Panc1 (cell line): ENCODE data around the gene SLC25A42. TPM values are rescaled to one million over a fixed set of nuclear protein-coding genes. Genes with fewer than 3 reads are reported as not detected.

Experiments used
- ATAC-seq: fragments of 200-7000 bp; cut with Tn5 transposase; 2 replicates; pipeline ENCODE4 v1.9.1; 2020; ENCODE audit warnings: mild to moderate bottlenecking, moderate library complexity
- BruUV-seq: library from RNA; stranded (reverse); fragments of 400-500 nt; replicated peaks from 2 replicates; lab custom pipeline; 2021; lab: Mats Ljungman, UMichigan
- CTCF ChIA-PET: fragments of 300-600 bp; sonication (Branson Sonifier 250); formaldehyde crosslinking; loops from one replicate; lab custom pipeline; 2022; ENCODE audit warnings: antibody characterized with exemption; lab: Charles Lee
- POLR2A ChIA-PET: fragments of 300-600 bp; sonication (Branson Sonifier 250); formaldehyde crosslinking; loops from one replicate; lab custom pipeline; 2022; ENCODE audit warnings: antibody characterized with exemption; lab: Charles Lee
- DNase-seq: peaks from one replicate; pipeline ENCODE4 v3.0.0-alpha.2; 2010; ENCODE audit warnings: low read depth, low spot score
- H3K27ac ChIP-seq: 2 replicates; pipeline ENCODE4 v1.5.1; 2011; ENCODE audit warnings: mild to moderate bottlenecking, low read length, inconsistent platforms
- H3K27me3 ChIP-seq: fragments of 200-500 bp; sonication (Bioruptor generic); 2 replicates; pipeline ENCODE4 v1.6.0; 2014; ENCODE audit warnings: low read length, inconsistent platforms; ENCODE audit not compliant: control insufficient read depth, insufficient read depth
- H3K36me3 ChIP-seq: fragments of 200-500 bp; sonication (Bioruptor generic); 2 replicates; pipeline ENCODE4 v1.5.1; 2014; ENCODE audit warnings: inconsistent platforms, mild to moderate bottlenecking, low read length, moderate library complexity; ENCODE audit not compliant: control insufficient read depth, insufficient read depth
- H3K4me1 ChIP-seq: 2 replicates; pipeline ENCODE4 v1.5.1; 2011; ENCODE audit warnings: inconsistent platforms, mild to moderate bottlenecking, low read length, moderate library complexity; ENCODE audit not compliant: control insufficient read depth, insufficient read depth
- H3K4me3 ChIP-seq, 2 experiments: 2 replicates each; pipeline ENCODE4 v1.5.1; 2011 to 2012; ENCODE audit warnings: low read depth in 2 of 2, low read length in 2 of 2, mild to moderate bottlenecking in 2 of 2, inconsistent platforms in 1 of 2, moderate library complexity in 1 of 2
- H3K9me3 ChIP-seq: fragments of 200-500 bp; sonication (Bioruptor generic); 2 replicates; pipeline ENCODE4 v1.5.1; 2014; ENCODE audit warnings: low read depth, mild to moderate bottlenecking, inconsistent platforms, low read length, moderate library complexity; ENCODE audit not compliant: control insufficient read depth, insufficient read depth
- CTCF ChIP-seq: fragments of 450-650 bp; IDR thresholded peaks from 2 replicates; pipeline ENCODE4 v1.5.1; 2017; ENCODE audit warnings: mild to moderate bottlenecking
- POLR2AphosphoS5 ChIP-seq: IDR thresholded peaks from 2 replicates; pipeline ENCODE4 v1.6.1; 2012; ENCODE audit warnings: mild to moderate bottlenecking, low read depth, low read length, moderate library complexity
- REST ChIP-seq, 2 experiments: IDR thresholded peaks; 2 replicates each; pipeline ENCODE4 v1.6.1; 2011 to 2012; ENCODE audit warnings: low read depth in 2 of 2, control low read depth in 1 of 2, low read length in 1 of 2, mild to moderate bottlenecking in 1 of 2, moderate library complexity in 1 of 2; ENCODE audit not compliant: insufficient read depth in 1 of 2
- SIN3A ChIP-seq: IDR thresholded peaks from 2 replicates; pipeline ENCODE4 v1.6.1; 2012; ENCODE audit warnings: low read depth, mild to moderate bottlenecking, low read length, moderate library complexity, borderline replicate concordance; ENCODE audit not compliant: insufficient read depth
- TCF7L2 ChIP-seq: IDR thresholded peaks from 2 replicates; pipeline ENCODE4 v1.6.1; 2011; ENCODE audit warnings: mild to moderate bottlenecking, low read depth, low read length, inconsistent platforms
- in situ Hi-C: cut with HindIII; loops from 2 replicates; pipeline ENCODE4 v1.10.0; 2016; ENCODE audit warnings: low sequenced_read_pairs, low pct_unique_long_range_greater_than_20kb
- intact Hi-C: fragments of 100-400 bp; cut with micrococcal nuclease; formaldehyde crosslinking; loops from one replicate; pipeline ENCODE4 v1.10.0; 2022; ENCODE audit not compliant: unreplicated experiment
- total RNA-seq: library from RNA; stranded (reverse); gene quantifications from one replicate; pipeline ENCODE4 v1.2.1, GENCODE V29; 2021; ENCODE audit not compliant: unreplicated experiment

Gene SLC25A42
- total RNA-seq, 1 experiment from 2014 or later, result 2.6 TPM

GRCh38 chr19:19157808-19158207 lies 94.0 kb downstream of the SLC25A42 start:
- in situ Hi-C loops (no loop called here), intact Hi-C loops (no loop called here)
- no peaks in the 10 kb centered on the region for H3K4me1 ChIP-seq
- no TSS peak for BruUV-seq
- no peaks in the 10 kb centered on the region for H3K27me3 ChIP-seq
- no peaks in the 10 kb centered on the region for H3K9me3 ChIP-seq
- DNase-seq, result no peak
- no peak overlapping the region for H3K27ac ChIP-seq
- H3K36me3 ChIP-seq, result no peaks in the 10 kb centered on the region
- CTCF ChIA-PET, result no interaction called here
- TF ChIP-seq REST (IDR thresholded peaks at IDR 0.05; ENCODE audit: insufficient read depth in 1 of 2, low read depth in 2 of 2, low read length in 1 of 2) (no peak), CTCF (no peak), TCF7L2 (no peak)
- POLR2A ChIA-PET, result no interaction called here
- ATAC-seq, result no peak
- H3K4me3 ChIP-seq, result no peak overlapping the region

GRCh38 chr19:19159534-19159933 lies 95.7 kb downstream of the SLC25A42 start:
- ATAC-seq, result no peak
- Histone ChIP-seq H3K9me3 (no peaks in the 10 kb centered on the region), H3K4me3 (no peak overlapping the region), H3K36me3 (no peaks in the 10 kb centered on the region), H3K4me1 (no peaks in the 10 kb centered on the region), H3K27me3 (no peaks in the 10 kb centered on the region), H3K27ac (no peak overlapping the region)
- no peak for DNase-seq
- CTCF ChIA-PET, result no interaction called here
- intact Hi-C loops, result no loop called here
- in situ Hi-C loops, result no loop called here
- no peak for TF ChIP-seq POLR2AphosphoS5
- TF ChIP-seq TCF7L2, result no peak
- TF ChIP-seq SIN3A, result no peak
- POLR2A ChIA-PET, result no interaction called here
- BruUV-seq, result no TSS peak

- in situ Hi-C loops, result no loop called here
- Histone ChIP-seq H3K9me3 (no peaks in the 10 kb centered on the region), H3K27ac (no peak overlapping the region), H3K36me3 (no peaks in the 10 kb centered on the region), H3K27me3 (no peaks in the 10 kb centered on the region), H3K4me1 (no peaks in the 10 kb centered on the region), H3K4me3 (no peak overlapping the region)
- no peak for TF ChIP-seq POLR2AphosphoS5
- TF ChIP-seq SIN3A, result no peak
- no peak for TF ChIP-seq CTCF
- no peak for TF ChIP-seq TCF7L2
- no peak for TF ChIP-seq REST (IDR thresholded peaks at IDR 0.05; ENCODE audit: insufficient read depth in 1 of 2, low read depth in 2 of 2, low read length in 1 of 2)
- BruUV-seq, result no TSS peak
- intact Hi-C loops, result no loop called here
- DNase-seq (no peak), ATAC-seq (no peak)
- ChIA-PET CTCF (no interaction called here), POLR2A (no interaction called here)
Measured at GRCh38 chr19:19160461-19161035, 96.8 kb downstream of the SLC25A42 start.
